ENCODE data around the gene GALNT16.

Gene GALNT16

GRCh38 chr14:69375182-69375581, 115.2 kb downstream of the GALNT16 start:
- DNase-seq (no peak), ATAC-seq (ENCODE audit: insufficient read depth, low read depth) (no peak)
- no peak overlapping the region for H3K27ac ChIP-seq (ENCODE audit: low read length)
- no peak overlapping the region for H3K4me3 ChIP-seq (ENCODE audit: low read depth in 1 of 2, low read length in 2 of 2)
- H3K27me3 ChIP-seq (ENCODE audit: insufficient read depth, low read length, poor library complexity): no peaks in the 10 kb centered on the region
- peaks cover 6% of the 10 kb centered on the region; the same call in 1 of the 2 replicates for H4K20me1 ChIP-seq (ENCODE audit: insufficient read depth, low read length)
- TF ChIP-seq EZH2 (IDR thresholded peaks at IDR 0.05; ENCODE audit: borderline replicate concordance, low read depth, low read length, severe bottlenecking) (no peak), CTCF (IDR thresholded peaks at IDR 0.05; ENCODE audit: borderline replicate concordance, extremely low read depth, low read length, poor library complexity, severe bottlenecking) (no peak)
- peaks cover 2% of the 10 kb centered on the region; the same call in 1 of the 2 replicates for H3K79me2 ChIP-seq (ENCODE audit: insufficient read depth, low read length)
- H3K36me3 ChIP-seq (ENCODE audit: insufficient read depth, low read length): peaks cover 62% of the 10 kb centered on the region
- H2AFZ ChIP-seq (ENCODE audit: low read depth, low read length): no peak overlapping the region
- H3K4me2 ChIP-seq (ENCODE audit: insufficient read depth, low read length): no peak overlapping the region
- no peak overlapping the region for H3K9ac ChIP-seq (ENCODE audit: low read depth, low read length)
- no peaks in the 10 kb centered on the region for H3K4me1 ChIP-seq (ENCODE audit: insufficient read depth, low read length)
- peaks cover 4% of the 10 kb centered on the region for H3K9me3 ChIP-seq (ENCODE audit: insufficient read depth, low read length, severe bottlenecking)

GRCh38 chr14:69375722-69376121, 115.8 kb downstream of the GALNT16 start:
- H3K9ac ChIP-seq (ENCODE audit: low read depth, low read length): no peak overlapping the region
- peaks cover 6% of the 10 kb centered on the region; the same call in 1 of the 2 replicates for H3K79me2 ChIP-seq (ENCODE audit: insufficient read depth, low read length)
- no peak overlapping the region for H3K27ac ChIP-seq (ENCODE audit: low read length)
- DNase-seq (no peak), ATAC-seq (ENCODE audit: insufficient read depth, low read depth) (no peak)
- H3K4me3 ChIP-seq (ENCODE audit: low read depth in 1 of 2, low read length in 2 of 2): no peak overlapping the region
- no peaks in the 10 kb centered on the region for H3K4me1 ChIP-seq (ENCODE audit: insufficient read depth, low read length)
- no peaks in the 10 kb centered on the region for H3K27me3 ChIP-seq (ENCODE audit: insufficient read depth, low read length, poor library complexity)
- peaks cover 67% of the 10 kb centered on the region for H3K36me3 ChIP-seq (ENCODE audit: insufficient read depth, low read length)
- TF ChIP-seq EZH2 (IDR thresholded peaks at IDR 0.05; ENCODE audit: borderline replicate concordance, low read depth, low read length, severe bottlenecking) (no peak), CTCF (IDR thresholded peaks at IDR 0.05; ENCODE audit: borderline replicate concordance, extremely low read depth, low read length, poor library complexity, severe bottlenecking) (no peak)
- no peak overlapping the region for H2AFZ ChIP-seq (ENCODE audit: low read depth, low read length)
- H4K20me1 ChIP-seq (ENCODE audit: insufficient read depth, low read length): peaks cover 11% of the 10 kb centered on the region; the same call in 1 of the 2 replicates
- no peak overlapping the region for H3K4me2 ChIP-seq (ENCODE audit: insufficient read depth, low read length)
- peaks cover 4% of the 10 kb centered on the region for H3K9me3 ChIP-seq (ENCODE audit: insufficient read depth, low read length, severe bottlenecking)

GRCh38 chr14:69376439-69376838, 116.5 kb downstream of the GALNT16 start:
- Histone ChIP-seq H3K27ac (ENCODE audit: low read length) (no peak overlapping the region), H3K4me1 (ENCODE audit: insufficient read depth, low read length) (no peaks in the 10 kb centered on the region), H4K20me1 (ENCODE audit: insufficient read depth, low read length) (peaks cover 19% of the 10 kb centered on the region; the same call in 1 of the 2 replicates), H3K4me2 (ENCODE audit: insufficient read depth, low read length) (no peak overlapping the region), H3K4me3 (ENCODE audit: low read depth in 1 of 2, low read length in 2 of 2) (no peak overlapping the region), H2AFZ (ENCODE audit: low read depth, low read length) (no peak overlapping the region), H3K9me3 (ENCODE audit: insufficient read depth, low read length, severe bottlenecking) (peaks cover 4% of the 10 kb centered on the region), H3K27me3 (ENCODE audit: insufficient read depth, low read length, poor library complexity) (no peaks in the 10 kb centered on the region), H3K79me2 (ENCODE audit: insufficient read depth, low read length) (peaks cover 13% of the 10 kb centered on the region), H3K36me3 (ENCODE audit: insufficient read depth, low read length) (peaks cover 74% of the 10 kb centered on the region), H3K9ac (ENCODE audit: low read depth, low read length) (no peak overlapping the region)
- TF ChIP-seq CTCF (IDR thresholded peaks at IDR 0.05; ENCODE audit: borderline replicate concordance, extremely low read depth, low read length, poor library complexity, severe bottlenecking) (no peak), EZH2 (IDR thresholded peaks at IDR 0.05; ENCODE audit: borderline replicate concordance, low read depth, low read length, severe bottlenecking) (no peak)
- DNase-seq (no peak), ATAC-seq (ENCODE audit: insufficient read depth, low read depth) (no peak)

- no peaks in the 10 kb centered on the region for H3K4me1 ChIP-seq (ENCODE audit: insufficient read depth, low read length)
- peaks cover 88% of the 10 kb centered on the region for H3K36me3 ChIP-seq (ENCODE audit: insufficient read depth, low read length)
- no peaks in the 10 kb centered on the region for H3K27me3 ChIP-seq (ENCODE audit: insufficient read depth, low read length, poor library complexity)
- H3K9ac ChIP-seq (ENCODE audit: low read depth, low read length): no peak overlapping the region
- H2AFZ ChIP-seq (ENCODE audit: low read depth, low read length): no peak overlapping the region
- no peak for DNase-seq
- no peak overlapping the region for H3K27ac ChIP-seq (ENCODE audit: low read length)
- peaks cover 4% of the 10 kb centered on the region for H3K9me3 ChIP-seq (ENCODE audit: insufficient read depth, low read length, severe bottlenecking)
- TF ChIP-seq CTCF (IDR thresholded peaks at IDR 0.05; ENCODE audit: borderline replicate concordance, extremely low read depth, low read length, poor library complexity, severe bottlenecking): no peak
- H3K79me2 ChIP-seq (ENCODE audit: insufficient read depth, low read length): peaks cover 31% of the 10 kb centered on the region
- ATAC-seq (ENCODE audit: insufficient read depth, low read depth): no peak
- H3K4me3 ChIP-seq (ENCODE audit: low read depth in 1 of 2, low read length in 2 of 2): no peak overlapping the region
- peaks cover 34% of the 10 kb centered on the region for H4K20me1 ChIP-seq (ENCODE audit: insufficient read depth, low read length)
- H3K4me2 ChIP-seq (ENCODE audit: insufficient read depth, low read length): no peak overlapping the region
Measured at GRCh38 chr14:69378274-69378673, 118.3 kb downstream of the GALNT16 start.
